GM18519 (cell line): ENCODE data around the gene C10orf90.

Experiments
- ATAC-seq: cut with Tn5 transposase; IDR thresholded peaks from one replicate; pipeline ENCODE4 v1.9.1; 2021; ENCODE audit warnings: mild to moderate bottlenecking, moderate library complexity; ENCODE audit not compliant: unreplicated experiment, low FRiP score

C10orf90 gene, protein sequence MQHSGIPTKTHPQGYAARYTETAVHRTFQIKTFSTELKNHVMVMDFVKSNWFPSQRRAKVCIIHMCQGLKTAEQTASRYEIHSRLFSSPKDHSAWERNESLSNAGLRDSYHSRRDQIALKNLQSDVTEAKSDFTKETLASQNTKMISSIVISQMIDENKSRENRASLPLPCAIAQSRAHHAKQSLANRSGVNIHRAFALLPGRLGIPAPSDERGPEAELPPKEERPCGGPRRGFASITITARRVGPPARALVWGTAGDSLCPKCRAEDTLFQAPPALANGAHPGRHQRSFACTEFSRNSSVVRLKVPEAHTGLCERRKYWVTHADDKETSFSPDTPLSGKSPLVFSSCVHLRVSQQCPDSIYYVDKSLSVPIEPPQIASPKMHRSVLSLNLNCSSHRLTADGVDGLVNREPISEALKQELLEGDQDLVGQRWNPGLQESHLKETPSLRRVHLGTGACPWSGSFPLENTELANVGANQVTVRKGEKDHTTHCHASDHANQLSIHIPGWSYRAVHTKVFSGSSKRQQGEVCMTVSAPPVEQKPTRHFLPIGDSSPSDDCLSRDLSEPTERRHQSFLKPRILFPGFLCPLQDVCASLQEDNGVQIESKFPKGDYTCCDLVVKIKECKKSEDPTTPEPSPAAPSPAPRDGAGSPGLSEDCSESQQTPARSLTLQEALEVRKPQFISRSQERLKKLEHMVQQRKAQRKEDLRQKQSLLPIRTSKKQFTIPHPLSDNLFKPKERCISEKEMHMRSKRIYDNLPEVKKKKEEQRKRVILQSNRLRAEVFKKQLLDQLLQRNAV

DNA sequence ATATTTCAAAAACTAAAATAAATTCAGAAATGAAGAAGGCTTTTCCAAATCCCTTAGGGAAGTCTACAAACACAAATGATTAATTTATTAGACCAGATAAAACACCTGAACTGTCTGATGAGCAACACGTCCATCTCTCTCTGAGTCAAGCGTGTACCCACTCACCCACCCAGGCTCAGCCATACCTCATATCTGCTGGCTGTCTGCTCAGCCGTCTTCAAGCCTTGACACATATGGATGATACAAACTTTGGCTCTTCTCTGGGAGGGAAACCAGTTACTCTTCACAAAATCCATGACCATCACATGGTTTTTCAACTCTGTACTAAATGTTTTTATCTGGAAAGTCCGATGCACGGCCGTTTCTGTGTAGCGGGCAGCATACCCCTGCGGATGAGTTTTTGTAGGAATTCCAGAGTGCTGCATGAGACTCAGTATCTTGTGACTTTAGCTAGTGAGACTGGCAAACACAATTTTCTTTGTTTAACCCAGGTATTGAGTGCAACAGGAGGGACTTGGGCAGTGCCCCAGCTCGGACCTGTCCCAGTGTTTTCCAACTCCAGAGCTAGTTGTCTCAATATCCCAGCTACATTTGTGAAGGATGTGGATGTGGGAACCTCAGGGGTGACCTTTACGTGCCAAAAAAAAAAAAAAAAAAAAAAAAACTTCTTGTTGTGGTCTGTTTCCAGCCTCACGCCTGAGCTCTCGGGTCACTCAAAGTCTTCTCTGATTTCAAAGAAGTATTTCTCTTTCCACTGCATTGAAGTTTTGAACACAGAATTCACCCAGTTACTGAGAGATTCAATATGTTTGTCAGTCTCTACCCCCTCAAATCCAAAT is at the start of gene C10orf90:
Gene C10orf90, minus strand, starts transcription at position 638 of the 839 bp plus-strand sequence. Its CDS starts 213 bp downstream, at position 425.
- no peak for ATAC-seq

DNA sequence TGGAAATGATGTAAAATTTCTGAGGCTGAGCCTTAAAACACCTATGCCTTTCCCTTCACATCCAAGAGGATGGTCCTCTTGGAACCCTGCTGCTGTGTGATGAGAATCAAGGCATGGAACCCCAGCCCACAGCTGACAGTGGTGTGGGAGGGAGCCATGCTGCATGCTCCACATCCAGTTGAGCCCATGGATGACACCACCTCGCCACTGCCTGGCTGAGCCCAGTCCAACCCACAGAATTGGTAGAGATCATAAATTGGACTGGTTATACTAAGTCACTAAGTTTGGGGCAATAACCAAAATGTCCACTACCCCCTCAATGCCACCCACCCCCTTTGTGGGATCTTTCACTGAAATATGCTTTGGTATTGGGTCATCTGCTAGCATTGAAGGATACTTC is 45.9 kb upstream of the C10orf90 start:
- ATAC-seq, result no peak

DNA sequence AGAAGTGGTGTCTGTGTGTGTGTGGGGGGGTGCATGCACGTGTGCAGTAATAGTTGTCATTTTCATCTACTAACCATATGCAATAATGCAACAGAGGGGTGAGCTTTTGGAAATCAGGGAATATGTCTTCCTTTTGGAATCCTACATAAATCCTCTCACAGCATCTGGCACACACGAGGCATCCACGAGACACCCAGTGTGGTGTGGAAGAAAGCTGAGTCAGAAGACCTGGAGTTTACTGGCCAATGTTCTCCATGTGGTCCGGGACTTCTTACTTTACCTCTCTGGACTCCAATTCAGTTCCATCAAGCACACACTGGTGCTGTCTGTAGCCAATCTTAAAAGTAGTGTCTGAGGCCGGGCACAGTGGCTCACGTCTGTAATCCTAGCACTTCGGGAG is 43.1 kb upstream of the C10orf90 start:
- ATAC-seq, result no peak

DNA sequence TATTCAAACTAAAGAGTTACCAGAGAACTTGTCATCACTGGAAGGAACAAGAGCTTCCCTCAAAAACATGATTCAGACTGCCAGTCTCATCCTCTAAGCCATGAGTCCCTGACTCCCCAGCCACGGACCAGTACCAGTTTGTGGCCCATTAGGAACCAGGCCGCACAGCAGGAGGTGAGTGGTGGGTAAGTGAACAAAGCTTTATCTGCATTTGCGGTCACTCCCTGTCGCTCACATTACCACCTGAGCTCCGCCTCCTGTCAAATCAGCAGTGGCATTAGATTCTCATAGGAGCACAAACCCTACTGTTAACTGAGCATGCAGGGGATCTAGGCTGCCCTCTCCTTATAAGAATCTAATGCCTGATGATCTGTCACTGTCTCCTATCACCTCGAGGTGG is 42.2 kb upstream of the C10orf90 start:
- no peak for ATAC-seq

DNA sequence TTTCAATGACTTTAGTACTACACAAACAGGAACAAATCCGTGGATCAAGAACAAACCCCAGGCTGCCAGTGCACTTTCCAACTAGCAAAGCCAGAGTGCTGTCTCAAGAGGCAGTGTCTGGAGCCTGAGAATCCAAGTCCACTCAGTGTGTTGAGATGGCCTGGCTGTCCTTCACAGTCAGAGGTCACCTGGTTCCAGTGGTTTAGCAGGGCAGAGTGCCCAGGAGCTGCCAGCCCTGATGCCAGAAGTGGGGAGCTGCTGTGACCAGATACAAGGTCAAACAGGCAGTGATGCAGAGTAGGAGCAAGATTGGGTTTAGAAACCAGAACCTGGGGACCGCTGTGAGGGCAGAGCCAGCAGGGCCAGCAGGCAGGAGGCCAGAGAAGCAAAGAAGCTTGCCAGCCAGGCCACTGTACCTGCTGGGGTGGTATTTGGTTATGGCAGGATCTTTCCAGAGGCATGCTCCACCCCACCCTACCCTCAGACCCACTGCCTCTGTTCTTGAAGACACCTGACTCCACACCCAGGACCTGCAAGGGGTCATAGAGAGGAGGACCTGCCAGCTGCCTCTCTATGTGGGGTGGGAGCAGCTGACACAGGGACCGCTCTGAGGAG is 35.6 kb upstream of the C10orf90 start:
- ATAC-seq, result no peak

DNA sequence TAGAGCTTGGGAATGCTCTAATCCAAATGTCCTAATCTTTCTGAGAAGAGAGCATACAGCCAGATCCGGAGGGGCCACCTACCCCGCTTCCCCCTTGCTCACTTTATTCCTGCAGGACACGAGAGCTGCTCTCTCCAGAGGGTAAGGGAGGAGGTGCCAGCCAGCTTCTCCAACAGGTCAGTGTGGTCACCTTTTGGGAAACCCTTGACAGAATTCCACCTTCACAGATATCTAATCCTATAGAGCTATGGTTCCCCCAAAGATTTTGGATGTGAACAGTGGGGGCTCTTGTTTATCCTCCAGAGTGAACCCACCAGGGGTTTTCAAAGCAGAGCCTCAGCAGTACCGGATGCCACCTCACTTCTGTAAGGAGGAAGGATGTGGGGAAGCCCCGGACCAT is 34.6 kb upstream of the C10orf90 start:
- no peak for ATAC-seq

DNA sequence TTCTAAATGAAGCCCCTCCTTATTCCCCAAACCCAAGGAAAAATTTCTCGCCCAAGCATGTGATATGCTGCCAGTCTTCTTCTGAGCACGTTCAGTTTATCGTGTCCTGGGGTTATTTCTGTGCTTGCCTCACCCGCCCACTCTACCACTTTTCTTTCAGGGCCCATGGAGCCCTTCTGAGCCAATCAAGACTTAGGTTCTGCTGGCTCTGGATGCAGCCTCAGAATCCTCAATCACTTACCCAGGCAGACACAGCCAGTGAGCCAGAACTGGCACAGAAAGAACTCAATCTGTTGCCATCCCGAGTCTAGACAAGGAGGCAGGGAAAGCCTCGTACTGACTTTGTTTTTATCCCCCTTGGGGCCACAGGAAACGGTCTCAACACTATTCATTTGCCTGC is 34.2 kb upstream of the C10orf90 start:
- no peak for ATAC-seq

DNA sequence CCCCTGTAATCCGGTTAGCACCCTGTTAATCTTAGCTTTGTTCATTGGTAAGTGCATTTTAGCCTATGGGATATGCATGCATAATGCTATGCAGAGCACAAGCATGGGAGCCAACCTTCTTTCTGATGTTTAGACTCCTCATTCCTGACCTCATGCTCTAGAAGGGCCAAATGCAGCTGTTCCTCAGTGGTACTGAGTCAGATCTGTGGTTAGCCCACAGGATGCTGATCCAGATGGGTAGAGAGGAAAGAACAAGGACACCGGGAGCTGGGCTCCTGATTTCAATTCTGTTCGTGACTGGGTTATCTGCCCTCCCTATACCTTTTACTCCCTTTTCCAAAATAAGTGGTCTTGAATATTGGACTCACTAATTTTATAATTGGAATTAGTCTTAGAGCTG is 31.7 kb upstream of the C10orf90 start:
- ATAC-seq, result no peak

DNA sequence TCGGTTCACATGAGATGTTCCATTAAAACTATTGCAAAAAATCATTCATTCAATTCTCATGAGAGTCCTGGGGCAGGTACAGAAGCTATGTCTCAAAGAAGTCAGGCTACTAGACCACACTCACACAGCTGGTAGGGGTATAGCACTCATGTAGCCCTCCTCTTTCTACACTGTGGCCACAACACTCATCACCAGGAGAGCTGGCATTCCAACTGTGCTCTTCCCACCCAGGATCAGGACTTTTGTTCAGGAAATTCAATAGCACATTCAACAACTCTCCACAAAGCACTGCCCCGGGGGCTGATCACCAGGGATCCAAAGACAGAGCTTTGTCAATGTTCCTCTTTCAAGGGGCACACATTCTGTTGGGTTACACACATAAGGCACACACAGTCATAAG is 31.0 kb upstream of the C10orf90 start:
- no peak for ATAC-seq

DNA sequence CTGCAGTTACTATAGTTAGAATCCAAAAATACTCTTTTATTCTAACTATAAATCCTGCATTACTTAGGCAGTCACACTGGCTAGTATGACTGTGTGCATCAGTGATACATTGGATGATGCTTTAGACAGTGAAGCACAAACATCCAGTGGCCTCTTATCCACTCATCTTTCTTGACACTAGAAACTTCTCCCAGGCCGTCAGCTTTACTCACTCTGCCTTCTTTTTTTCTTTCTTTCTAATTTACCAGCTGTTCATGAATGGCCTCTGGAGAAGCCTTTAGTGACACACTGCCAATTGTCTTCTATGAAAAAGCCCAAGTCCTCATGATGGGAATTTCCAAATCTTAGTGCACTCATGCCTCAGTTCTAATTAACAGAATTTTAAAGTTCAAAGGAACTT is 26.2 kb upstream of the C10orf90 start:
- ATAC-seq, result no peak

DNA sequence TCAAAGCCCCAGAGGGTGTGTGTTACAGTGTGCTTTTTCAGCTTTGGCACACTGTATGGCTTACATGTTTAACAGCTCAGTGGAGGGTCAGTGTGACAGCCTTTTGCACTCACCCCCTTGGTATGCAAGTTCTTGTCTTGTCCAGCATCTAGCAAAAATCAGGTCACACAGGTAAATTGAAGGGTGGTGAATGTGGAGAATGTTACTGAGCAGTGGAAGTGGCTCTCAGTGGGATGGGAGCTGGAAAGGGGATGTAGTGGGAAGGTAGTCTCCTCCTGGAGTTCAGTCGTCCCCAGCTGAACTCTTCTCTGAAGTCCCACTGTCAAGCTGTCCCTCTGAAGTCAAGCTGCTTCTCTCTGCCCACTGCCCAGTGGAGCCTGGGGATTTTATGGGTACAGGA is 21.0 kb upstream of the C10orf90 start:
- no peak for ATAC-seq

DNA sequence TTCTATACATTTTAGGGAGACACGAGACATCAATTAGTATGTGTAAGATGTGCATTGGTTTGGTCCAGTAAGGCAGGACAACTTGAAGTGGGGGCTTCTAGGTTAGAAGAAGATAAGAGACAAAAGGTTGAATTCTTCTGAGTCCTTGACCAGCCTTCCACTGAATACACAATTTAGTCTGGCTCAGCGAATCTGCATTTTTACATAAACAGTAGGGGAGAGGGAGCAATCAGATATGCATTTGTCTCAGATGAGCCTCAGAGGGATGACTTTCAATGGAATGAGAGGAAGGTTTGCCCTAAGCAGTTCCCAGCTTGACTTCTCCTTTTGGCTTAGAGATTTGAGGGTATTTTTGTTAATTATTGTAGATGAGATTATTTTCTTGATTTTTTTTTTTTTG is 20.0 kb upstream of the C10orf90 start:
- ATAC-seq, result no peak

DNA sequence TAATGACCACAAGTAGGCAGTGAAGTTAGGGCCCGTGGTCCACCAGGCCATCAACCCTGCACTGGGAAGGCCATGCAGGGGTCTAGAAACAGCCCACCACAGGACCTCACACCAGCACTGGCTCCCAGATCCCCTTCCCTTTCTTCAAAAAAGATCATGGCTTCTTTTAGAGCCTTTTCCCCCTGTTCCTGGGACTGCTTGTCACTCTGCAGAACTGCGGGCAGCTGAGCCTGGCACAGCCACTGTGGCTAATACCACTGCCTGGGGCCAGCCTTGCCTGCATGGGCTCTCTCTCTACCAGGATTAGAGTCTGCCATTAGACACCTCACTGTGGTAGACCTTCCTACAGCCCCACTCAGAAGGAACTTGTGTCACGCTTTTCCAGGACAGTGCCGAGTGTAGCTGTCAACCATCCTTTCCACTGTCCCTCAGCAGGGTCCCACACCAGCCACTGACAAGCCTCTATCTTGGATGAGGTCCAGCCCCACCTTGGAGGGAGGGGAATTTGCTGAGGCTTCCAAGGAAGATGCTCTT is 19.0 kb upstream of the C10orf90 start:
- ATAC-seq, result no peak

DNA sequence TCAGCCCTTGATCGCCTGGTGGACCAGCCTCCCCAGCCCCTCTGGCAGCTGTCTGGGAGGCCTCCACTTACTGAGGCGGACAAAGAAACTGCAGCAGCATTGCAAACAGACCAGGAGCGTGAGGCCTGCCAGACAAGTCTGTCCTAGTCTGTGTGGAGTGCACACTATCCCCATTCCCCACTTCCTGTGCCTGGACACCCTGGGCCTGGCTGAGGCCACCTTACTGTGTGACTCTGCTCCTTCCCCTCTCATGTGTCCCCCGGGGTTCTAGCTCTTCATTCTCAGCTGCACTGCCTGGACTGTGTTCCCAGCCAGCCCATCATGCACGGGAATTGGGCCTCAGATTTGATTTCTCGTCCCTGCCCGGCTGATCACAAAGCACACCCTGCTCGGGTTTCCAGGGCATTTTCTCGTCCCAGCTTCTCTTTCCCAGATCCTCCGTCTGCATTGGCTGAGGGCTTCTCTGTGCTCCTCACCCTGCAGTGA is 16.7 kb upstream of the C10orf90 start:
- no peak for ATAC-seq

DNA sequence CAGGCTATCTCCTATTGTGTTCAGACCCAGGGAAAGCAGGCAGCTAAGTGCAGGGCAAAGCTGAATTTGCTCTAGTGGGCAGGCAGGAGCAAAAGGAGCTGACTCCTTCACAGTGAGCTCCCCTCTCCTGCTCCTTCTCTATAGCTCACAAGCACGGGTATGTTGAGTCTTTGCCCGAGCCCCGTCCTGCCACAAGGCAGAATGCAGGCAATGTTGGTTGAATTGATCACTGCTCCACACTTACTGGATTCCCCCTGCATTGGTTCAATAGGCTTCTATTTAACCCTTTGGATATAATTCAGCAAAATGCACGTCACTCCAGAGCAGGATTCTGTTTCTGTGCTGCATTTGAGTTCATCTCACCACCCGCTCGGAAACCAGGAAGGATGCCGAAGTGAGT is 16.2 kb upstream of the C10orf90 start:
- no peak for ATAC-seq

DNA sequence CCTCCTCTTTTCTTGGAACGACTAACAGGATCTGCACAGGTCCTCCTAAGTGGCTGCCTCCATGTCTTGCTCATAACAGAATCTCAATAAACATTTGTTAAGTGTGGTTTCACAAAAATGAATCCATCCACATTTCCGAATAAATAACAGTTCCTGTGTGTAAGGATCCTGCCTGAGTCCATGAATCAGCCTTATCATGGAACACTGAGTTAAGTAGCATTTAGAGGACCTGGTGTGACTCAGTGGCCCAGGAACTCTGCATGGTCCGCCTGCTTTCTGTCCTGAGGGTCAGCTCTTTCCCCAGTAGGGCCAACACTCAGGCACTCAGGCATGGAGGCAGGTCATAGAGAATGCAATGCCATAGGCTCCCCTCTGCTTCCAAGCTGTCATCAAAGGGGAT is 15.8 kb upstream of the C10orf90 start:
- ATAC-seq, result no peak

DNA sequence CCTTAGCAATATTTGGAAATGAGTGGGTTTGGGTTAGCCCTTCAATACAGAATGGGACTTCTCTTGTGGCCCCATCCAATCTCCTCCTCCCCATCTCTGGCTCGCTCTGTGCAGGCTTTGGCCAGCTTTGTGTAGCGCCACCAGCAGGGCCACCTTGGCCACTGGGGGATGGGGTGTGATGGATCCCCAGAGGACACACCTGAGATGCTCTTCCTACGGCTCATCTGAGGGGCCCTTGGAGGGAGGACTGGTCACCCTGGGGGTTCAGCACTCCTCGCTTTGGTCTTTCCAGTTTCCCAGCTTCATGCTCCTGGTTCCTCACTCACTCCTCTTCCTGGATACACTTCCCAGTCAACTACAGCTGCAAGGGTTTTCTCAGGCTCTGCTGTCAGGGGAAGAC is 15.3 kb upstream of the C10orf90 start:
- no peak for ATAC-seq

DNA sequence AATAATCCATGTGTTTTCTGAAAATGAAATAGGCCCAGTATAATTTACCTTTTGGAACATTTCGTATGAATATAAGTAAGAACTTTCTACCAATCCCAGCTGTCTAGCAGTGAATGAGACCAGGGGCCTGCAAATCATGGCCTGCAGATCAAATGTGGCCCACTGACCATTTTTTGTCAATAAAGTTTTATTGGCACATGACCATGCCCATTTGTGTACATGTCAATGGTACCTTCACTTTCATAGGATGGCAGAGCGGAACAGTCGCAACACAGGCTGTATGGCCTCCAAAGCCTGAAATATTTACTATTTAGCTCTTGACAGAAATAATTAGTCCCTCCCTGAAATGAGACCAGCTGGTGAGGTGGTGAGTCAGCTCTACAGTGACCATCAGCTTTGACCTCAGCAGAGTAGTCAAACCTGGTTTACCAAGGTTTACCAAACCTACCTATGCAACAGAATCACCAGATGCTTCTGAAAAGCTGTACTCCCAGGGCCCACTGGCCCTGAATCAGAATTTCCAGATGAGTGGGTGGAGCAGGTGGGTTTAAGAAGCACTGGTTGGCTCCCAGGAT is 13.8 kb upstream of the C10orf90 start:
- no peak for ATAC-seq

DNA sequence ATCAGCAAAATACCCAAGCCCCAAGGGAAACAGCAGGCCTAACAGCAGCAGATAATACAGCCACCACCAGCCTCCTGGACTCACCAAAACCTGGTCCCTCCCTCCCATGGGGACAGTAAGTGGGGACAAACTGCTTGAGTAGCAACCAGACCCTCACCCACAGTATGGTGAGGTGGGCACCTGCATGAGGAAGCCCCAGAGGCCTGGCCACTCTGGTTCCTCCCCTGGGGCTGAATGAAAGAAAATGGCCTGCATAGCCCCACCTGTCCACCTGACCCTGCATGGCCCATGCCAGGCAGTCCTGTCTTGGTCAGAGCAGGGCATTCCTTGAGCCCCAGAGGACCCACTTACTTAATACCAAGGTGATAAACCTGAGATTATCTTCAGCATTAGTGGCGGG is 13.0 kb upstream of the C10orf90 start:
- no peak for ATAC-seq
